ENCODE data around the gene PARPBP.
"Not testable (repeated sequence)": the region's sequence is repeated elsewhere in the genome, so short reads cannot be mapped to it uniquely, and the experiment has no call there.

Gene PARPBP

DNA sequence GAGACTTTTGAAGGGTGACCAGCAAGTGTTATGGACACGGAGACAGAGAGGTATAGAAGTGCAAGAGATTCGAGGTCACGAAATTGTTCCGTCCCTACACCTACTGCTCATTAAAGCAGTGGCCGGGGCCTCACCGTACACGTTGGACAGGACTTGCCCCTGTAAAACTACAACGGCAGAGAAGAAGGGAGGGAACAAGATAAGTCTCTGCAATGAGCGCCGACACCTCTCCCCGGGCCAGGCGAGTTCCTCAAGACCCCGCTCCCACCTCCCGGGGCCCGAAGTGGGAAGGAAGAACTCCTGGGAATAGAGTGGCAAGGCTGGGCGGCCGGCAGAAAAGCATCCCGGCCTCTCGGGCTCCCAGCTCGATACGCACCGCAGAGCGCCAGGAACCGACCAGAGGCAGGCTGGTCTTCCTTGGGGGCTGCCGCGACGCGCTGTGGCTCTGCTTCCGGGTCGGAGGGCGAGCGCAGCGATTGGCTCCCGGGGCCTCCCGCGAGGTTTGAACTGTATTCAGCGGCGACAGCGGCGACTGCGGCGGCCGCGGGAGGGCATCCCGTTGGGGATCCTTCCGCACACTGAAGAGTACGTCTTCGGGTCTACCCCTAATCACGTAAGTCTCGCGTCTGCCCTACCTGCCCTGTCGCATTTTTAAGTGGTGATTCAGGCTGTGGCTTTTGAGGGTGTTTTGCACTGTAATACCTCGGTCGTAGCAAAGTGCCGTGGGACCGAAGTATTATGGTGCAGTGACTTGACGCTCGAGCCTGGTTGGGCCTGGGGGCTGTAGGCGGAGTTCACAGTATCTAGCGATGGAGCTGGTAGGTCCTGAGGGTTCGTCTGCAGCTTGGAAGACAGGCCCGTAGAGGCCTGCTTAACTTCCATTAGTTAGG, at the start of gene PARPBP, which contains the start of gene NUP37:
PARPBP (plus strand) TSS at position 510 of the 890 bp plus-strand sequence. CDS start 3,706 bp downstream, outside the sequence.
NUP37 (minus strand) TSS at position 441 of the 890 bp plus-strand sequence. CDS start 1,596 bp downstream, outside the sequence.
- peak; percentile 94 for DNase-seq (ENCODE audit: low spot score)

DNA sequence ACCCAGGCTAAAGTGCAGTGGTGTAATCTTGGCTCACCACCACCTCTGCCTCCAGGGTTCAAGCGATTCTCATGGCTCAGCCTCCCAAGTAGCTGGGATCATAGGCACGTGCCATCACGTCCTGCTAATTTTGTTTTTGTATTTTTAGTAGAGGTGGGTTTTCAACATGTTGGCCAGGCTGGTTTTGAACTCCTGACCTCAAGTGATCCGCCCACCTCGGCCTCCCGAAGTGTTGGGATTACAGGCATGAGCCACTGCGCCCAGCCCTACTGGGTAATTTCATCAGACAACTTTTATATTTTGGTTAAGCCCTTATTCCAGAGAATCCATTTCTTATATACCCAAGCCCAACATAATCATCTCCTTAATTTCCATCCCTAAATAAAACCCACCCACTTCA, 47.9 kb upstream of the PARPBP start:
- DNase-seq (ENCODE audit: low spot score): not testable (repeated sequence)

DNA sequence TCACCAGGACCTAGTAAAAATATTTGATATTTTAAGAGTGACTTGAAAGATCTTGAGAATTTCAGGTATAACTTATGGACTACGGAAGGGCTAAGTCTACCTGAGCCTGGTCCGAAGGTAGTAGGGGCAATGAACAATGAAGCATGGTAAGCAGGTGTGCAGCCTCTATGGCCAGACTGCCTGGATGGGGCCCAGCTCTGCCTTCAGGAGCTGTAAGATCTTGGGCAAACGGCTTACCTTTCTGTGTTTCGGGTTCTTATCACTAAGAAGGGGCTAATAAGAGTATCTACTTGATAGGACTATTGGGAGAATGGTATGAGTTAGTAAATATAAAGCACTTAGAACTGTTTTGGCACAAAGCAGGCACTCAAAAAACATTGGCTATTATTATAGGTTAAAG, 39.1 kb upstream of the PARPBP start:
- DNase-seq (ENCODE audit: low spot score): no peak

GRCh38 chr12:102089228-102089835, 30.7 kb upstream of the PARPBP start:
- DNase-seq (ENCODE audit: low spot score): not testable (repeated sequence)

DNA sequence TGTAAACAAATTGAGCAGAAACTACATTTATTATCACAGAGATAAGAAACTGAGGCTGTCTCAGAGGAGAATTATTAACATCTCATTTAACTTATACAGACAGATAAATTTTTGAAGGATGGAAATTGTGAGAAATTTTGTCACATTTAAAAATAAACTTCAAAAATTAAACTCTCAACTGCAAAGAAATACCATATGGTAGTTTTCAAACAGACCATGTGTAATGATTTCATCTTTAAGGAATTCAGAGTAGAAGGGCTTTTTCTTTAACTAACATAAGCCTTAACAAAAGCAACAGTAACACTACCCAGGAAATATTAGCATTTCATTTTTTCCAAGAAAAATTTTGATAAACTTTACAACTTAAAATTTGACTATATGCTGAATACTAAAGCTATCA, 26.7 kb upstream of the PARPBP start:
- no peak for DNase-seq (ENCODE audit: low spot score)

DNA sequence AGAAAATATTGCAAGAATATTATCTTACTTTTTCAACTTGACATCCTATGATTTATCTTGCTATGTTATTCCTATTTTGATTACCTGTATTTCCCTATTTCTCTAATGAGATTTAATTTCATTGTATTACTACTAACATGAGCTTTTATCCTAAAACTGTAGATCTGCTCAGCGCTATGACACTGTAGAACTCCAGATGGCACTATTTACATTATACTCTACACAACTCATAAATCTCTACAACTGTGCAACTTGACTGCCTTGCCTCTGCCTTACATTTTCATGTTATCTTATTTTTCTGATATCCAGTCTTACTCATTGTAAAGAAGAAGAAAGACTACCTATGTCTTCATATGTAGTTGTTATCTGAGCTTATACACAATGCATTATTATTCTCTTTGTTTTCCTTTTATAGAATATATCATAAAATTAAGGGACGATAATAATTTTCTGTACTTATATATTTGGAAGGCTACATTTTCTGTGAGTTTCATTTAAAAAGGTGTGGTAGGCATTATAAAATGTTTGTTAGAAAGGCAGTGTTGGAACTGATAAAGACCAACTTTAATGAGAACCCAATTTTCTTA, 24.2 kb upstream of the PARPBP start:
- DNase-seq (ENCODE audit: low spot score): peak; percentile 10

GRCh38 chr12:102096855-102097254, 23.1 kb upstream of the PARPBP start:
- DNase-seq (ENCODE audit: low spot score): no peak

- DNase-seq (ENCODE audit: low spot score): no peak
Measured at GRCh38 chr12:102106905-102107304, 13.1 kb upstream of the PARPBP start.

DNA sequence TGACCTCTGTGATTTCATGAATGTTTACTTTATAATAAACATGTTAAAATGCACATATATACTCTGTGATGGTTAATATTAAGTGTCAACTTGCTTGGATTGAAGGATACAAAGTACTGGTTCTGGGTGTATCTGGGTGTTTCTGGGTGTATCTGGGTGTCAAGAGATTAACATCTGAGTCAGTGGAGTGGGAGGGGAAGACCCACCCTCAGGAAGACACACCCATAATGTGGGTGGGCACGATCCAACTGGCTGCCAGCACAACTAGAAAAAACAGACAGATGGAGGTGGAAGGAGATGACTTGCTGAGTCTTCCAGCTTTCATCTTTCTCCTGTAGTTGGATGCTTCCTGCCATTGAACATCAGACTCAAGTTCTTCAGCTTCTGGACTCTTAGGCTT, 12.0 kb upstream of the PARPBP start:
- DNase-seq (ENCODE audit: low spot score): no peak

DNA sequence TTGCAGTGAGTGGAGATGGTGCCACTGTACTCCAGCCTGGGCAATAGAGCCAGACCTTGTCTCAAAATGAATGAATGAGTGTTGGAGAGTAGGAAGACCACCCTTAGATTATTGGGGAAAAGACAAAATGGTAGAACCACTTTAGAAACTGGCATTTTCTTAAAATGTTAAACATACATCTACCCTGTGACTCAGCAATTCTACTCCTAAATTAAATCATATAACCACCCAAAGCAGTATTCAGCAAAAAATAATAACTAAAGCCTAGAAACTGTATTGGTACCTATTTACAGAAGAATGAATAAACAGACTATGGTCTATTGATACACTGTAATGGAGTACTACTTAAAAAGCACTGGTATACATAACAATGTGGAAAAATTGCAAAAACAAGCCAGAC, 9.2 kb upstream of the PARPBP start:
- no peak for DNase-seq (ENCODE audit: low spot score)

GRCh38 chr12:102114212-102114611, 5.8 kb upstream of the PARPBP start:
- DNase-seq (ENCODE audit: low spot score): no peak

- no peak for DNase-seq (ENCODE audit: low spot score)
Measured at GRCh38 chr12:102116392-102116791, 3.6 kb upstream of the PARPBP start.

DNA sequence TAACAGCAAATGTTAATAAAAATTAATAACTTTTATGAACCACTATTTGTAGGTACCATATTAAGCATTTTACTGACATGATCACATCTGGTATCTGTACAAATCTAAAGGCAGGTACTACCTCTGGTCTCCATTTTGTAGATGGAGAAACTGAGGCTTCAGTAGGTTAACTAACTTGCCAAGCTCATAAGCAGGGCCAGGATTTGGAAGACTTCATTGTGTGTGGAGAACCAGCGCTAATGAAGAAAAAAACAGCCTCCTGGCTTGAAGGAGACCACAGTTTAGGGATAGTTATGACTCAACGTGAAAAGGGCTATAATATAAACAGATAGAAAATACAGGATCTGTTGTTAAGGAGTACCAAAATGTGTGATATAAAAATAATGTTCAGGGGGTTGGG, 1.1 kb upstream of the PARPBP start:
- no peak for DNase-seq (ENCODE audit: low spot score)

DNA sequence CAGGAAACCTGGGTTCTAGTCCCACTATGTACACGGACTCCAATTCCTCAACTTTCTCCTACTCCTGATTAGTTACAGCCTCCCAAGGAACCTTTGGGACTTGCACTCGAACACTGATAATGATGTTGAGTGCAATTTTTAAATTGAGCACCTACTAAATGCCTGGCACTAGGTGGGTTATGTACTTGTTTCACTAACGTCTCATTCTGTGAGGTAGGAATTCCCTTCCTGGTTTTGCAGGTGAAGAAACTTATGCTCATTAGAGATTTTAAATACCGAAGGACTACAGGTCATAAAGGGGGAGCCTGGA, 536 bp downstream of the PARPBP start:
- no peak for DNase-seq (ENCODE audit: low spot score)

GRCh38 chr12:102120886-102121285, 903 bp downstream of the PARPBP start:
- no peak for DNase-seq (ENCODE audit: low spot score)

DNA sequence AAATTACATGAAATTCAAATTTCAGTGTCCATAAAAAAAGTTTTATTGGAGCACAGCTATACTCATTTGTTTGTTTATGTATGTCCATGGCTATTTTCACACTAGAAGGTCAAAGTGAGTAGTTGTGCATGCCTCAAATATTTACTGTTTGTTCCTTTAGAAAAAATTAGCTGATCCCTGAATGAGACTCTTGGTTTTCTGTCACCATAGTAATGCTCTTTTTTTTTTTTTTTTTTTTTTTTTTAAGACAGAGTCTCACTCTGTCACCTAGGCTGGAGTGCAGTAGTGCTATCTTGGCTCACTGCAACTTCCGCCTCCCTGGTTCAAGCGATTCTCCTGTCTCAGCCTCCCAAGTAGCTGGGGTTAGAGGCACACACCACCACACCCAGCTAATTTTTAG, 1.3 kb downstream of the PARPBP start:
- DNase-seq (ENCODE audit: low spot score): not testable (repeated sequence)

DNA sequence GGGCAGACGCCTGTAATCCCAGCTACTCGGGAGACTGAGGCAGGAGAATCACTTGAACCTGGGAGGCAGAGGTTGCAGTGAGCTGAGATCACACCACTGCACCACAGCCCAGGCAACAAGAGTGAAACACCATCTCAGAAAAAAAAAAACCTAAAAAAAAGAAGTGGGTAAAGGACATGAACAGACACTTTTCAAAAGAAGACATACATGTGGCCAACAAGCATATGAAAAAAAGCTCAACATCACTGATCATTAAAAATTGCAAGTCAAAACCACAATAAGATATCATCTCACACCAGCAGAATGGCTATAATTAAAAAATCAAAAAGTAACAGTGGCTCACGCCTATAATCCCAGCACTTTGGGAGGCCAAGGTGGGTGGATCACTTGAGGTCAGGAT, 10.7 kb downstream of the PARPBP start:
- not testable (repeated sequence) for DNase-seq (ENCODE audit: low spot score)

GRCh38 chr12:102131442-102131841, 11.5 kb downstream of the PARPBP start:
- not testable (repeated sequence) for DNase-seq (ENCODE audit: low spot score)

- DNase-seq (ENCODE audit: low spot score): not testable (repeated sequence)
Measured at GRCh38 chr12:102137619-102138018, 17.6 kb downstream of the PARPBP start.

GRCh38 chr12:102142866-102143373, 22.9 kb downstream of the PARPBP start:
- not testable (repeated sequence) for DNase-seq (ENCODE audit: low spot score)

DNA sequence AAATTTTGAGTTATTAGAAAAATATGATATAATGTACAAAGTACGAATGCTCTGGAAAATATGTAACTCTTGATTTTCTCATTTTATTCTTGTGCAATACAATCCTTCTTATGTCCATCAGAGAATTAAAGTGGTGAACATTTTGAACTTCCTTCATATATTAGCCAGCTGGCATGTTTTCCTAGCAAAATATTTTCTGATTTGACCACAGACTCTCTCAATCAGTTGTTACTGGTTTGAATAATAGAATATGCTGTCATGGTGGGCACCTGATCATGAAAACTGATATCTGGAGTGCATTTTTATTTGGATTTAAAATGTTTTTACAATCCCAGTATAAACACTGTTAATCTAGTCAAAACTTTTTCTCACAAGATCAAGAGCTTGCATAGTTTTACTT, 24.2 kb downstream of the PARPBP start:
- no peak for DNase-seq (ENCODE audit: low spot score)

- not testable (repeated sequence) for DNase-seq (ENCODE audit: low spot score)
Measured at GRCh38 chr12:102147062-102147587, 27.1 kb downstream of the PARPBP start.

- not testable (repeated sequence) for DNase-seq (ENCODE audit: low spot score)
Measured at GRCh38 chr12:102155206-102155605, 35.2 kb downstream of the PARPBP start.

Data from CD4-positive, alpha-beta T cell treated with Interleukin-2 at 100 ng/mL for 4 hours (primary cell).